Measurements from ENCODE around the gene SDHB.

SDHB gene

DNA sequence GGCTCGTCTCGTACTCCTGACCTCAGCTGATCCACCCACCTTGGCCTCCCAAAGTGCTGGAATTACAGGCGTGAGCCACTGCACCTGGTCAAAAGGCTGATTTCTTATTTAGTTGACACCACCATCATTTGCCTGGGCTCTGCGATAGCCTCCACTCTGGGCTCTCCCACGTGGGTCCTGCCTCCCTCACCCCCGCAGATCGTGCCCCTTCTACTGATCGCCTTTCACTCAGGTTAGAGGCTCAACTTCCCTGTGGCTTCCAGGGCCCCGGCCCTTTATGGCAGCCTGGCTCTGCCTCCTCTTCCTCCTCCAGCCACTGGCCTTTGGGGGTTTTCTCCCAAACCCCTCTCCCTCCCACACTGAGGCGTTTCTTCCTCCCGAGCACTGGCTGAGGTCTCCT is 70.9 kb downstream of the SDHB start:
- TF ChIP-seq, protein P1, sequence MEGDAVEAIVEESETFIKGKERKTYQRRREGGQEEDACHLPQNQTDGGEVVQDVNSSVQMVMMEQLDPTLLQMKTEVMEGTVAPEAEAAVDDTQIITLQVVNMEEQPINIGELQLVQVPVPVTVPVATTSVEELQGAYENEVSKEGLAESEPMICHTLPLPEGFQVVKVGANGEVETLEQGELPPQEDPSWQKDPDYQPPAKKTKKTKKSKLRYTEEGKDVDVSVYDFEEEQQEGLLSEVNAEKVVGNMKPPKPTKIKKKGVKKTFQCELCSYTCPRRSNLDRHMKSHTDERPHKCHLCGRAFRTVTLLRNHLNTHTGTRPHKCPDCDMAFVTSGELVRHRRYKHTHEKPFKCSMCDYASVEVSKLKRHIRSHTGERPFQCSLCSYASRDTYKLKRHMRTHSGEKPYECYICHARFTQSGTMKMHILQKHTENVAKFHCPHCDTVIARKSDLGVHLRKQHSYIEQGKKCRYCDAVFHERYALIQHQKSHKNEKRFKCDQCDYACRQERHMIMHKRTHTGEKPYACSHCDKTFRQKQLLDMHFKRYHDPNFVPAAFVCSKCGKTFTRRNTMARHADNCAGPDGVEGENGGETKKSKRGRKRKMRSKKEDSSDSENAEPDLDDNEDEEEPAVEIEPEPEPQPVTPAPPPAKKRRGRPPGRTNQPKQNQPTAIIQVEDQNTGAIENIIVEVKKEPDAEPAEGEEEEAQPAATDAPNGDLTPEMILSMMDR (IDR thresholded peaks at IDR 0.05; ENCODE audit: low read length), result no peak
- no peak for TF ChIP-seq EZH2 (IDR thresholded peaks at IDR 0.05; ENCODE audit: borderline replicate concordance, low read length)
- H4K20me1 ChIP-seq (ENCODE audit: insufficient read depth, low read length), result no peaks in the 10 kb centered on the region
- H3K27me3 ChIP-seq (ENCODE audit: insufficient read depth, low read length), result 0 out of 2 replicates have a peak, but pooled peaks cover 4% of the 10 kb centered on the region
- no peak overlapping the region for H3K4me2 ChIP-seq (ENCODE audit: low read length)
- H3K4me3 ChIP-seq (ENCODE audit: low read depth, low read length, poor library complexity, severe bottlenecking), result no peak overlapping the region
- no peaks in the 10 kb centered on the region for H3K9me2 ChIP-seq (ENCODE audit: low read depth, low read length)
- no peaks in the 10 kb centered on the region for H3K79me2 ChIP-seq (ENCODE audit: insufficient read depth, low read length)
- H2AFZ ChIP-seq (ENCODE audit: low read length), result no peak overlapping the region
- H3K9me3 ChIP-seq (ENCODE audit: low read length), result no peaks in the 10 kb centered on the region
- no peaks in the 10 kb centered on the region for H3K4me1 ChIP-seq (ENCODE audit: insufficient read depth, low read length, severe bottlenecking)
- no peaks in the 10 kb centered on the region for H3F3A ChIP-seq (ENCODE audit: insufficient read depth, low read length)
- no peak overlapping the region for H3K9ac ChIP-seq (ENCODE audit: low read length)
- no peak overlapping the region for H3K27ac ChIP-seq (ENCODE audit: low read depth, low read length, poor library complexity, severe bottlenecking)
- no peaks in the 10 kb centered on the region for H3K36me3 ChIP-seq (ENCODE audit: insufficient read depth, low read length)

DNA sequence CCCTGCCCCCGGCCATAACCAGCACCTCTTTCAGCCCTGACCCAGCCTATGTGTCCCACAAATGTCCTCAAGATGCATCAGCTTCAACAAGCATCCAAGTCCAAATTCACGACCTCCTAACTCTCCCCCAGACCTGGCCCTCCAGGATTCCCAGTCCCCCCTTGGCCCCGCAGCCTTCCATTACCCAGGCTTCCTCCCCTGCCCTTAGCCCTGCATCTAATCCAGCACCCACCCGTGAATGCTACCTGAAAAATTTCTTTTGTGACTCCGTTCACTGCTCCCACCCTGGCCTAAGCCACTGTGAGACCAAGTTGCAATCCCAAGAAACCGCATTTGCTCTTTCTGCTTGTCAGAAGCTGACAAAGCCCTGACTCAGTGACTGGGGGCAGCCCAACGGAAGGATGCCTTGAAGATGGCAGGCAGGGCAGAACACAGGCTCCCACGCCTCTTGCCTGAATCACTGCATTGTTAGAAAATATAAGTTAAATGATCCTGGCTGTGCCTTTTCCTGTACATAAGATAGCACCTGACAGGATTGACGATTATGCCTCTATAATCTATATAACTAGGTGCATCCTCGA is 72.5 kb downstream of the SDHB start:
- H3K4me1 ChIP-seq (ENCODE audit: insufficient read depth, low read length, severe bottlenecking), result no peaks in the 10 kb centered on the region
- TF ChIP-seq, protein P1 (IDR thresholded peaks at IDR 0.05; ENCODE audit: low read length), result no peak
- no peak for TF ChIP-seq EZH2 (IDR thresholded peaks at IDR 0.05; ENCODE audit: borderline replicate concordance, low read length)
- no peaks in the 10 kb centered on the region for H4K20me1 ChIP-seq (ENCODE audit: insufficient read depth, low read length)
- H3K9ac ChIP-seq (ENCODE audit: low read length), result no peak overlapping the region
- H3K4me2 ChIP-seq (ENCODE audit: low read length), result no peak overlapping the region
- H3F3A ChIP-seq (ENCODE audit: insufficient read depth, low read length), result no peaks in the 10 kb centered on the region
- no peak overlapping the region for H3K27ac ChIP-seq (ENCODE audit: low read depth, low read length, poor library complexity, severe bottlenecking)
- peaks cover 4% of the 10 kb centered on the region; the same call in 1 of the 2 replicates for H3K27me3 ChIP-seq (ENCODE audit: insufficient read depth, low read length)
- H3K36me3 ChIP-seq (ENCODE audit: insufficient read depth, low read length), result no peaks in the 10 kb centered on the region
- H3K9me3 ChIP-seq (ENCODE audit: low read length), result no peaks in the 10 kb centered on the region
- no peak overlapping the region for H3K4me3 ChIP-seq (ENCODE audit: low read depth, low read length, poor library complexity, severe bottlenecking)
- no peaks in the 10 kb centered on the region for H3K9me2 ChIP-seq (ENCODE audit: low read depth, low read length)
- H3K79me2 ChIP-seq (ENCODE audit: insufficient read depth, low read length), result no peaks in the 10 kb centered on the region
- no peak overlapping the region for H2AFZ ChIP-seq (ENCODE audit: low read length)

DNA sequence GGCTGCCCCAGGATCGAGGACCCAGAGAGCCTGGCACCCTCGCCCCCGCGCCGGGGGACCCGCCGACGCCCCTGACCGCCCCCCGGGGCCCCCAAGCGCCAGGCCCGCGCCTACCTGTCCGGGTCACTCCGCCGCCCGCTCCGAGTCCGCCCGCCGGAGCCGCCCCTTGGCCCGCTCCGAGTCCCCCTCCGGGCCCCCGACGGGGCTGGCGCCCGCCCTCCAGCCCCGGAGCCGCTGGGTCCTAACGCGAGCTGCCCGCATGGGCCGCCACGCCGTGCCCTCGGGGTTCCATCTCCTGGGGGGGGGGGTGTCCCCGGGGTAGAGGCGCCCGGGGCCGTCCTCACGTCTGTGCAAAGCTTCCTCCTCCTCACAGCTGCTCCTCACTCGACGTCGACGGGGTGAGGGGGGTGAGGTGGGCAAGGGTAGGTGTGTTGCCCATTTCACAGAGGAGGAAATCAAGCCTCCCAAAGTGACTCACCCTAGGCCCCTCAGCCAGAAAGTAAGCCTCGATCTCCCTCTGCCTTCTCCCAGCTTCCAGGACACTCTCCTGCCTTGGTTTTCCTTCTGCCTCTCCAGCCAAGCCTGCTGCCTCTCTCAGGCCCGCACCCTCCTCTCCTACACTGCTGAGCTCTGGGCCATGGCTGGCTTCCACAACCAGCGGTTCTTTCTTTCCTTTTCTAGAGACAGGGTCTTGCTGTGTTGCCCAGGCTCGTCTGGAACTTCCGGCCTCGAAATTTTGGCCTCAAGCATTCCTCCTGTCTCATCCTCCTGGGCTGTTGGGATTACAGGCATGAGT is 73.2 kb downstream of the SDHB start, which contains the start of gene MFAP2:
Gene MFAP2, minus strand, starts transcription at position 148 of the 796 bp plus-strand sequence. CDS start 2,347 bp downstream, outside the sequence.
- no peaks in the 10 kb centered on the region for H3K9me3 ChIP-seq (ENCODE audit: low read length)
- H3K4me3 ChIP-seq (ENCODE audit: low read depth, low read length, poor library complexity, severe bottlenecking), result no peak within 1 kb of the TSS
- H3K4me1 ChIP-seq (ENCODE audit: insufficient read depth, low read length, severe bottlenecking), result no peaks in the 10 kb centered on the region
- no peak within 1 kb of the TSS for H2AFZ ChIP-seq (ENCODE audit: low read length)
- no peaks in the 10 kb centered on the region for H3K9me2 ChIP-seq (ENCODE audit: low read depth, low read length)
- H3K79me2 ChIP-seq (ENCODE audit: insufficient read depth, low read length), result no peaks in the 10 kb centered on the region
- TF ChIP-seq, protein P1 (IDR thresholded peaks at IDR 0.05; ENCODE audit: low read length), result no peak
- no peak for TF ChIP-seq EZH2 (IDR thresholded peaks at IDR 0.05; ENCODE audit: borderline replicate concordance, low read length)
- H3F3A ChIP-seq (ENCODE audit: insufficient read depth, low read length), result no peaks in the 10 kb centered on the region
- no peak within 1 kb of the TSS for H3K27ac ChIP-seq (ENCODE audit: low read depth, low read length, poor library complexity, severe bottlenecking)
- peaks cover 4% of the 10 kb centered on the region; the same call in 1 of the 2 replicates for H3K27me3 ChIP-seq (ENCODE audit: insufficient read depth, low read length)
- no peak within 1 kb of the TSS for H3K9ac ChIP-seq (ENCODE audit: low read length)
- no peak within 1 kb of the TSS; the same call in 1 of the 2 replicates for H3K4me2 ChIP-seq (ENCODE audit: low read length)
- no peaks in the 10 kb centered on the region for H4K20me1 ChIP-seq (ENCODE audit: insufficient read depth, low read length)
- H3K36me3 ChIP-seq (ENCODE audit: insufficient read depth, low read length), result no peaks in the 10 kb centered on the region
